ENCODE measurements around the gene SPATA22. TPM values are rescaled to one million over a fixed set of nuclear protein-coding genes. Genes with fewer than 3 reads are reported as not detected.
"Not testable (repeated sequence)": the region's sequence is repeated elsewhere in the genome, so short reads cannot be mapped to it uniquely, and the experiment has no call there.

SPATA22 gene
- total RNA-seq, 6 experiments from 2014 or later: not detected

- peaks cover 5% of the 10 kb centered on the region for H3K27me3 Mint-ChIP-seq (ENCODE audit: insufficient read depth)
- H3K9me3 Mint-ChIP-seq: peaks cover 24% of the 10 kb centered on the region
- TF ChIP-seq CTCF (IDR thresholded peaks at IDR 0.05): no peak
- no peaks in the 10 kb centered on the region for H3K4me1 Mint-ChIP-seq (ENCODE audit: low read depth)
- DNase-seq: no peak
- no peak within 1 kb of the TSS for H3K27ac Mint-ChIP-seq
- no peak within 1 kb of the TSS for H3K4me3 Mint-ChIP-seq
- H3K36me3 Mint-ChIP-seq (ENCODE audit: low read depth): 0 out of 2 replicates have a peak, but pooled peaks cover 4% of the 10 kb centered on the region
Observed at GRCh38 chr17:3411070-3411469, 60.5 kb downstream of the SPATA22 start, which contains the start of gene OR3A3. Gene OR3A3, plus strand, starts transcription at chr17:3411370.

DNA sequence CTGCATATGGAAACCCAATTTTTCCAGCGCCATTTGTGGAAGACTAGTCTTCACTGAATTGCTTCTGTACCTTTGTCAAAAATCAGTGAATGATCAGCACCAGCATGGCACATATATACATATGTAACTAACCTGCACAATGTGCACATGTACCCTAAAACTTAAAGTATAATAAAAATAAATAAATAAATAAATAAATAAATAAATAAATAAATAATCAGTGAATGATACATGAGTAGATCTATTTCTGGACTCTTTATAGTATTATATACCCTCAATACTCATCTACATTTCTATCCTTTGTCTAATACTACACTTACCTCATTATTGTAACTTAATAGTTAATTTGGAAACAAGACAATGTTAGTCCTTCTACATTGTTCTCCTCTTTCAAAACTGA, 67.8 kb downstream of the SPATA22 start:
- H3K9me3 Mint-ChIP-seq: peaks cover 21% of the 10 kb centered on the region
- H3K4me1 Mint-ChIP-seq (ENCODE audit: low read depth); H3K27me3 Mint-ChIP-seq (ENCODE audit: insufficient read depth); H3K36me3 Mint-ChIP-seq (ENCODE audit: low read depth); H3K27ac Mint-ChIP-seq; H3K4me3 Mint-ChIP-seq; DNase-seq: not testable (repeated sequence)

GRCh38 chr17:3401786-3402185, 69.8 kb downstream of the SPATA22 start:
- no peaks in the 10 kb centered on the region for H3K4me1 Mint-ChIP-seq (ENCODE audit: low read depth)
- no peak overlapping the region for H3K27ac Mint-ChIP-seq
- DNase-seq: no peak
- TF ChIP-seq CTCF (IDR thresholded peaks at IDR 0.05): no peak
- H3K9me3 Mint-ChIP-seq: peaks cover 14% of the 10 kb centered on the region
- H3K36me3 Mint-ChIP-seq (ENCODE audit: low read depth): no peaks in the 10 kb centered on the region; the same call in 1 of the 2 replicates
- no peaks in the 10 kb centered on the region for H3K27me3 Mint-ChIP-seq (ENCODE audit: insufficient read depth)
- no peak overlapping the region for H3K4me3 Mint-ChIP-seq

DNA sequence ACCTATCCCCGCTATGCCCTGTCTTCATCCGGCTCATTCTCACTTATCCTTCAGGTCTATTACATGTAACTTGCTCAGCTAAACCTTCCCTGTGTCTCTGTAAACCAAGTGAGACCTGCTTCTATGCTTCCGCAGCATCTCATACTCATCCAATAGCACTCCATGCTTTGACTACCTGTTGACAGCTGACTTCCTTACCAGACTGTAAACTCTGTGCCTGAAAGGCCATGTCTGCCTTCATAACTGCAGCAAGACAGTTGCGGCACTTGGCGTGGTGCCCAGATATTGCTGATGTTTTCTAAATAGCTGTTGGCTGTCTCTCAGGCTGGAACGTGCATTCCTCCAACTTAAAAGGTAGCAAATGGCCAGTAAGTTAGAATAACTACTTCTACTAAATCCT, 71.6 kb downstream of the SPATA22 start:
- Mint-ChIP-seq H3K4me3 (no peak overlapping the region), H3K36me3 (ENCODE audit: low read depth) (no peaks in the 10 kb centered on the region; the same call in 1 of the 2 replicates), H3K27me3 (ENCODE audit: insufficient read depth) (no peaks in the 10 kb centered on the region), H3K27ac (no peak overlapping the region), H3K9me3 (peaks cover 19% of the 10 kb centered on the region), H3K4me1 (ENCODE audit: low read depth) (no peaks in the 10 kb centered on the region)
- TF ChIP-seq CTCF (IDR thresholded peaks at IDR 0.05): no peak
- DNase-seq: no peak

- Mint-ChIP-seq H3K9me3 (peaks cover 26% of the 10 kb centered on the region), H3K27ac (no peak within 1 kb of the TSS), H3K27me3 (ENCODE audit: insufficient read depth) (no peaks in the 10 kb centered on the region), H3K4me1 (ENCODE audit: low read depth) (no peaks in the 10 kb centered on the region), H3K36me3 (ENCODE audit: low read depth) (no peaks in the 10 kb centered on the region; the same call in 1 of the 2 replicates), H3K4me3 (no peak within 1 kb of the TSS)
- TF ChIP-seq CTCF (IDR thresholded peaks at IDR 0.05): no peak
- DNase-seq: no peak
Observed at GRCh38 chr17:3398310-3398709, 73.3 kb downstream of the SPATA22 start, which contains the start of gene OR1E1. Gene OR1E1, minus strand, starts transcription at chr17:3398410. Its CDS starts 0 bp downstream, at chr17:3398410.

- H3K27me3 Mint-ChIP-seq (ENCODE audit: insufficient read depth); H3K4me3 Mint-ChIP-seq; DNase-seq; H3K27ac Mint-ChIP-seq; H3K4me1 Mint-ChIP-seq (ENCODE audit: low read depth); H3K36me3 Mint-ChIP-seq (ENCODE audit: low read depth): not testable (repeated sequence)
- peaks cover 26% of the 10 kb centered on the region for H3K9me3 Mint-ChIP-seq
Observed at GRCh38 chr17:3397801-3398200, 73.8 kb downstream of the SPATA22 start.

Other genes with a start within 250 kb of the SPATA22 start
- gene OR3A1, start 173.5 kb downstream of the SPATA22 start, total RNA-seq (2021; fragmentation: NEBNext Ultra II Directional; extraction: Animal tissue kit (Norgen Biotek cat#: 25700)): not detected
- gene OR3A2, start 85.5 kb downstream of the SPATA22 start, total RNA-seq (2021; fragmentation: NEBNext Ultra II Directional; extraction: Animal tissue kit (Norgen Biotek cat#: 25700)): not detected
- gene OR1E1, start 73.4 kb downstream of the SPATA22 start, total RNA-seq (2021; fragmentation: NEBNext Ultra II Directional; extraction: Animal tissue kit (Norgen Biotek cat#: 25700)): not detected
- gene OR3A3, start 60.4 kb downstream of the SPATA22 start, total RNA-seq (2021; fragmentation: NEBNext Ultra II Directional; extraction: Animal tissue kit (Norgen Biotek cat#: 25700)): not detected
- not detected for gene OR1E2, start 38.0 kb downstream of the SPATA22 start, total RNA-seq (2021; fragmentation: NEBNext Ultra II Directional; extraction: Animal tissue kit (Norgen Biotek cat#: 25700))
- gene ASPA, start 4.2 kb upstream of the SPATA22 start, total RNA-seq (2021; fragmentation: NEBNext Ultra II Directional; extraction: Animal tissue kit (Norgen Biotek cat#: 25700)): not detected
- under 1 TPM in 5 of 6 experiments, not detected in 1; 0.07 to 0.66 (median 0.43) TPM for gene TRPV3, start 86.0 kb upstream of the SPATA22 start, total RNA-seq (2021; fragmentation: NEBNext Ultra II Directional; extraction: Animal tissue kit (Norgen Biotek cat#: 25700))
- 1 to 10 TPM; 1.2 to 1.9 (median 1.5) TPM for gene TRPV1, start 137.6 kb upstream of the SPATA22 start, total RNA-seq (2021; fragmentation: NEBNext Ultra II Directional; extraction: Animal tissue kit (Norgen Biotek cat#: 25700))
- 10 to 100 TPM in 1 of 6 experiments, 1 to 10 TPM in 5; 7.9 to 10.5 (median 9.1) TPM for gene SHPK, start 164.4 kb upstream of the SPATA22 start, total RNA-seq (2021; fragmentation: NEBNext Ultra II Directional; extraction: Animal tissue kit (Norgen Biotek cat#: 25700))
- 10 to 100 TPM in 1 of 6 experiments, 1 to 10 TPM in 5; 8.8 to 10.2 (median 9.0) TPM for gene CTNS, start 164.9 kb upstream of the SPATA22 start, total RNA-seq (2021; fragmentation: NEBNext Ultra II Directional; extraction: Animal tissue kit (Norgen Biotek cat#: 25700))
- 100 to 1,000 TPM; 289 to 336 (median 313) TPM for gene TAX1BP3, start 196.8 kb upstream of the SPATA22 start, total RNA-seq (2021; fragmentation: NEBNext Ultra II Directional; extraction: Animal tissue kit (Norgen Biotek cat#: 25700))
- 10 to 100 TPM; 57.6 to 66.8 (median 64.1) TPM for gene EMC6, start 197.0 kb upstream of the SPATA22 start, total RNA-seq (2021; fragmentation: NEBNext Ultra II Directional; extraction: Animal tissue kit (Norgen Biotek cat#: 25700))
- gene P2RX5, start 224.3 kb upstream of the SPATA22 start, total RNA-seq (2021; fragmentation: NEBNext Ultra II Directional; extraction: Animal tissue kit (Norgen Biotek cat#: 25700)): 10 to 100 TPM in 2 of 6 experiments, 1 to 10 TPM in 4; 5.2 to 16.1 (median 7.0) TPM